ENCODE measurements around the gene LRTM2.
"Not testable (repeated sequence)": the region's sequence is repeated elsewhere in the genome, so short reads cannot be mapped to it uniquely, and the experiment has no call there.

The LRTM2 gene

GRCh38 chr12:1811281-1811947, 9.0 kb upstream of the LRTM2 start:
- no peak for DNase-seq (ENCODE audit: low read depth)

- no peak for DNase-seq (ENCODE audit: low read depth)
Observed at GRCh38 chr12:1811948-1812291, 8.4 kb upstream of the LRTM2 start.

GRCh38 chr12:1812650-1813302, 7.6 kb upstream of the LRTM2 start:
- DNase-seq (ENCODE audit: low read depth), result no peak

GRCh38 chr12:1814266-1814665, 6.1 kb upstream of the LRTM2 start:
- no peak for DNase-seq (ENCODE audit: low read depth)

GRCh38 chr12:1815108-1815507, 5.3 kb upstream of the LRTM2 start:
- no peak for DNase-seq (ENCODE audit: low read depth)

- DNase-seq (ENCODE audit: low read depth), result no peak
Observed at GRCh38 chr12:1815814-1816729, 4.3 kb upstream of the LRTM2 start.

- DNase-seq (ENCODE audit: low read depth), result no peak
Observed at GRCh38 chr12:1816730-1817348, 3.5 kb upstream of the LRTM2 start.

GRCh38 chr12:1817928-1818327, 2.4 kb upstream of the LRTM2 start:
- DNase-seq (ENCODE audit: low read depth), result not testable (repeated sequence)

- DNase-seq (ENCODE audit: low read depth), result no peak
Observed at GRCh38 chr12:1819050-1819449, 1.3 kb upstream of the LRTM2 start.

GRCh38 chr12:1819571-1819970, 794 bp upstream of the LRTM2 start:
- no peak for DNase-seq (ENCODE audit: low read depth)

- no peak for DNase-seq (ENCODE audit: low read depth)
Observed at GRCh38 chr12:1820896-1821291, 529 bp downstream of the LRTM2 start.

- no peak for DNase-seq (ENCODE audit: low read depth)
Observed at GRCh38 chr12:1821805-1822204, 1.4 kb downstream of the LRTM2 start.

- no peak for DNase-seq (ENCODE audit: low read depth)
Observed at GRCh38 chr12:1822699-1823098, 2.3 kb downstream of the LRTM2 start.

- no peak for DNase-seq (ENCODE audit: low read depth)
Observed at GRCh38 chr12:1823237-1823636, 2.9 kb downstream of the LRTM2 start.

- no peak for DNase-seq (ENCODE audit: low read depth)
Observed at GRCh38 chr12:1825382-1826102, 5.2 kb downstream of the LRTM2 start.

GRCh38 chr12:1826401-1826800, 6.0 kb downstream of the LRTM2 start:
- DNase-seq (ENCODE audit: low read depth), result no peak

GRCh38 chr12:1826867-1827705, 6.7 kb downstream of the LRTM2 start:
- DNase-seq (ENCODE audit: low read depth), result no peak

GRCh38 chr12:1827826-1828805, 7.8 kb downstream of the LRTM2 start:
- DNase-seq (ENCODE audit: low read depth), result no peak

- DNase-seq (ENCODE audit: low read depth), result no peak
Observed at GRCh38 chr12:1828856-1829255, 8.5 kb downstream of the LRTM2 start.

Data from GM04503 (cell line).